Measurements from ENCODE around the gene ZNF71. TPM values are rescaled to one million over a fixed set of nuclear protein-coding genes. Genes with fewer than 3 reads are reported as not detected.
"Not testable (repeated sequence)": the region's sequence is repeated elsewhere in the genome, so short reads cannot be mapped to it uniquely, and the experiment has no call there.

ZNF71 gene
- total RNA-seq, 1 experiment from 2014 or later = 22.4 TPM

DNA sequence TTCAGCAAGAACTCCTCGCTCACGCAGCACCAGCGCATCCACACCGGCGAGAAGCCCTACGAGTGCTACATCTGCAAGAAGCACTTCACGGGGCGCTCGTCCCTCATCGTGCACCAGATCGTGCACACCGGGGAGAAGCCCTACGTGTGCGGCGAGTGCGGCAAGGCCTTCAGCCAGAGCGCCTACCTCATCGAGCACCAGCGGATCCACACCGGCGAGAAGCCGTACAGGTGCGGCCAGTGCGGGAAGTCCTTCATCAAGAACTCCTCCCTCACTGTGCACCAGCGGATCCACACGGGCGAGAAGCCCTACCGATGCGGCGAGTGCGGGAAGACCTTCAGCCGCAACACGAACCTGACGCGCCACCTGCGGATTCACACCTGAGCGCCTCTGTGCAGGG, 27.3 kb downstream of the ZNF71 start:
- no peak for DNase-seq (ENCODE audit: low spot score)

DNA sequence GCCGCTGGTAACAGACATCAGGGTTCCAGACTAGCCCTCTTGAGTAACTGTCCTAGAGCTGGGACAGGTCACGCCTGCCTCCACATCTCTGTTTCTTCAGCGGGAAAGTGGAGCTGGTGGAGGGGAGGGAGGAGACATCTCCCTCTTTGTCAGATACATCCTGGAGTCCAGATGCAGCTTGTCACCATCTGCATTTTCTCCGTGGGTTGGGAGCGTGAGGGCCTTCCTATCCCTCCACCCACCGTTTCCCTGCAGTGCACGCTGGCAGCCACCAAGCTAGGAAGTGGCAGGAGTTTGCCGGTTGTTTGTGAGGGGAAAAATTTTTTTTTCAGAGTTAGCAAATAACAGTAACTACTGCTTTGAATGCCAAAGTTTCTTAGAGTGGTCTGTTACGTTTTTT, 27.9 kb downstream of the ZNF71 start:
- DNase-seq (ENCODE audit: low spot score) = no peak

DNA sequence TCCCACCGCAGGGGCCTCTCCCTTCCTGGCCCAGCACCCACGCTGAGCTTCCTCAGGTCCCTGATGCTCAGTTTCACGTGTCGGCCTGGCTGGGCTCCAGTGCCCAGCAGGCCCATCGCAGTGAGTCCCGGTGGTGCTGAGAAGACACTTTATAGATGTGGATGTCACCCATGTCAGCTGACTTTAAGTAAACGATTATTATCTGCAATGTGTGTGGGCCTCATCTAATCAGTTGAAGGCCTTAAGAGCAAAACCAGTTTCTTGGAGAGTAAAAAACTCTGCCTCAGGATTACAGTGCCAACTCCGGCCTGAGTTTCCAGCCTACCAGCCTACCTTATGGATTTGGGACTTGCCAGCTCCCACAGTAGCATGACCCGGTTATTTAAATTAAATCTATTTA, 30.6 kb downstream of the ZNF71 start:
- no peak for DNase-seq (ENCODE audit: low spot score)

DNA sequence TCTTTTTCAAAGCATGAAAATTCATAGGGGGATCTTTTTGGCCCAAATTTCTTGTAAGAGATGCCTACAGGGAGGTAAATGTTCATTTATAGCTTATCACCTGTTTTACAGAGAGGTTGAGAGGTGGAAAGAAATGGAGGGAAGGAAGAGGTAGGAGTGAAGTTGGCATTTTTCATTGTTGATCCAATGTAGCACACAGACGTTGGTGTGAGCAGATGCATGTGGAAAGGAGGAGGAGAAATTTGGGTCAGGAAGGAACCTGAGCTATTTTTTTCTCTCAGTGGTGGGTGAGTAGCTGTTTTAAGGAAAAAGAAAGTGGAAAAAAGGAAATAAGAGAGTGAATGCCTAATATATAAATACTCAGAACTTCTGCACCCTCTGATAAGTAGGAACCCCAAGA, 37.9 kb downstream of the ZNF71 start:
- DNase-seq (ENCODE audit: low spot score) = no peak

DNA sequence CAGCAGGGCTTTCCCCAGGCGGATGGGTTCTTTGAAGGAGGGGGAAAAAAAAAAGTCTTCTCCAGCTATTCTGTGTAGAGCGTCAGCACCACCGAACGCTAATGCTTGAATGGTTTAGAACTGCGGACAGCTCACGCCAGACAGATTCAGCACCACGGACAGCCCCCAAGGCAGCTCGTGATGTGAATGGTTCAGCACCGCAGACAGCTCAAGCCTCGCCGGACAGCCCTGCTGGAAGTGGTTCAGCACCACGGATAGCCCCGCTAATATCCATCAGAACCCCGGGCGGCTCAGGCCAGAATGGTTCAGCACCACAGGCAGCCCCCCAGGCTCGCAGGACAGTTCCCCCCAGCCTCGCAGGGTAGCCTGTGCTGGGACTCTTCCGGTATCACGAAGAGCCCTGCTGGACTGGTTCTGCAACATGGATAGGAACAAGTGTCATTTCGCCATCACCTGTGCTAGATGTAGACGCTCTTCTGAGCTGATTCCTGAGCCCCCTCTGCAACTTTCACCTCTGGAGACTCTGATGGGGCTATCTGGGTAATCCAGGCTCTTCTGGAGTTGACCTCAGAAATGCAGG, 43.0 kb downstream of the ZNF71 start:
- peak; percentile 62 for DNase-seq (ENCODE audit: low spot score)

DNA sequence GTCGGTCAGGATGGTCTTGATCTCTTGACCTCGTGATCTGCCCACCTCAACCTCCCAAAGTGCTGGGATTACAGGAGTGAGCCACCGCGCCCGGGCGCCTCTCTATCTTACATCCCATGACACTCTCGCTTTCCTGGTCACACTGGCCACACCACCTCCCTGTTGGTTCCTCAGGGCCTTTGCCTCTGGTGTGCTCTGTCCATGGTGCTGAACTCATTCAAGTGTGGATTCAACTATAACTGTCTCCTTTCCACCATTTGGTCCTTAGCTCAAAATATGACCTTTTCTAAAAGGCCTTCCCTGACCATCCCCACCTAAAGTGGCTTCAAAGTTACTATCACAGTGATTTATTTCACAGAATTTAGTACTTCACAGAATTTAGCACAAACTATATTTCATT, 44.1 kb downstream of the ZNF71 start:
- peak; percentile 30 for DNase-seq (ENCODE audit: low spot score)

- no peak for DNase-seq (ENCODE audit: low spot score)
These were observed 47.8 kb downstream of the ZNF71 start, which contains the start of gene SMIM17 for GRCh38 chr19:56642711-56643459. Gene SMIM17, plus strand, starts transcription at chr19:56643159. Its CDS starts 2,509 bp downstream, at chr19:56645668.

GRCh38 chr19:56643460-56643955, 48.4 kb downstream of the ZNF71 start:
- DNase-seq (ENCODE audit: low spot score) = no peak

GRCh38 chr19:56654151-56654550, 59.0 kb downstream of the ZNF71 start:
- DNase-seq (ENCODE audit: low spot score) = no peak

DNA sequence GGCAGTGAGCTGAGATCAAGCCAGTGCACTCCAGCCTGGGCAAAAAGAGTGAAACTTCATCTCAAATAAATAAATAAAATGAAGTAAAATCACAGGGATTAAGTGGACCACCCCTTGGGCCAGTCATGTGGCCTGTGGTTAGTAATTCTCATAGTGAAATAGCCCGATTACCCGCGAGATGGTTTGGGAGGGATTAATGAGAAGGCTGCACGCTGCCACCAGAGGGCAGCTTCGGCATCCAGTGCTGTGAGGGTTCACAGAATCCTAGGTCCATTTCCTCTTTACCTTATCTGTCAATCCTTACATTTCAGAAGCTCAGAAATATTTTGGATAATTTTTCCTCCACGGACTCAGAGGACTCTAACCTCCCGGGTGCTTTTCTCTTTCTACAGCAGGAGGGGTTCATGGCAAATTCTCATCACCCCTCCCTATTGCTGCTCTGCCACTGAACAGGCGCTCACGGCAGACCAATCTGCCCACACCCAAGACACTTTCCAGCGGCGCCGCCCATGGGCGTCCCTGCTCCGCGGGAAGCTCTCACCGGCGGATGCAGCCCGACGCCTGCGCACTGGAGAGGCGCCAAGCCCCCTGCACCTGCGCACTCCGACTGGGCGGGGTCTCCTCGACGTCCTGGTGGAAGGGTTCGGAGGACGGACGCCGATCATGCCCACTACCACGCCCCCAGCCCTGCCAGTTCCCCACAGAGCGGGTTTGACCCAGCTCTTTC, 65.4 kb downstream of the ZNF71 start:
- no peak for DNase-seq (ENCODE audit: low spot score)

GRCh38 chr19:56661248-56661647, 66.1 kb downstream of the ZNF71 start:
- DNase-seq (ENCODE audit: low spot score) = no peak

DNA sequence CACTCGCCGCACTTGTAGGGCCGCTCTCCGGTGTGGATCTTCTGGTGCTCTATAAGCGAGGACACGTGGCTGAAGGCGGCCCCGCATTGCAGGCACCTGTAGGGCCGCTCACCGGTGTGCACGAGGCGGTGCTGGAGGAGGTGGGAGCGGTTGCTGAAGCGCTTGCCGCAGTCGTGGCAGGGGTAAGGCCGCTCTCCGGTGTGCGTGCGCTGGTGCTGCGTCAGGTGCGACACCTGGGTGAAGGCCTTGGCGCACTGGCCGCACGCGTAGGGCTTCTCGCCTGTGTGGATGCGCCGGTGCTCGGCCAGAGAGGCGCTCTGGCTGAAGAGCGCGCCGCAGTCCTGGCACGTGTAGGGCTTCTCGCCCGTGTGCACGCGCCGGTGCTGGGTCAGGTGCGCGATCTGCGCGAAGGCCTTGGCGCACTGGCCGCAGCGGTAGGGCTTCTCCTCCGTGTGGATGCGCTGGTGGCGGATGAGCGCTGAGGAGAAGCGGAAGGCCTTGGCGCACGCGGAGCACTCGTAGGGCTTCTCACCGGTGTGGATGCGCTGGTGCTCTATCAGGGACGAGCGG, 68.9 kb downstream of the ZNF71 start:
- no peak for DNase-seq (ENCODE audit: low spot score)

- no peak for DNase-seq (ENCODE audit: low spot score)
These were observed 69.4 kb downstream of the ZNF71 start for GRCh38 chr19:56664511-56664910.

GRCh38 chr19:56667311-56667870, 72.3 kb downstream of the ZNF71 start:
- DNase-seq (ENCODE audit: low spot score) = no peak

- DNase-seq (ENCODE audit: low spot score) = no peak
These were observed 73.6 kb downstream of the ZNF71 start for GRCh38 chr19:56668676-56669075.

DNA sequence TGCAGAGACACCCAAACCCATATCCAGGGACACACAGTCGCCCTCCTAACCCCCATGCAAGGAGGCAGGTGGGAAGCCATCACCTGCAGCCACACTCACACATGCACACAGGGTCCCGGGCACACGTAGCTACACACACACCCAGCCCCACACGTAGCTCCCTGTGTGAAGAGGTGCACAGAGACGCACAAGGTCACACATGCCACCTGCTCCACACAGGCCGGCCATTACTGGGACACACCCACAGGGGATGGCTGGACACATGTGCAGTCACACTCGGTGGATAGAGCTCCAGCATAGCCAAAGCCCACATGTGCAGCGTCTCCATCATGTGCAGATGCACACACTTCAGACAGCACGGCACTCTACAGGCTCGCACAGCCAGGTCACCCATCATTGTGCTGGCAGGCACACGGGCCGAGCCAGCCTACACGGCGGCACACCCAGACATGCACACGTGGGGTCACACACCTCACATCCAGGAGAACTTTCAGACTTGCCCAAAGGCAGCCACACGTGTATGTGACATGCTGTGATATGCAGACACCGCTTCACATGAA, 75.4 kb downstream of the ZNF71 start:
- DNase-seq (ENCODE audit: low spot score) = no peak

DNA sequence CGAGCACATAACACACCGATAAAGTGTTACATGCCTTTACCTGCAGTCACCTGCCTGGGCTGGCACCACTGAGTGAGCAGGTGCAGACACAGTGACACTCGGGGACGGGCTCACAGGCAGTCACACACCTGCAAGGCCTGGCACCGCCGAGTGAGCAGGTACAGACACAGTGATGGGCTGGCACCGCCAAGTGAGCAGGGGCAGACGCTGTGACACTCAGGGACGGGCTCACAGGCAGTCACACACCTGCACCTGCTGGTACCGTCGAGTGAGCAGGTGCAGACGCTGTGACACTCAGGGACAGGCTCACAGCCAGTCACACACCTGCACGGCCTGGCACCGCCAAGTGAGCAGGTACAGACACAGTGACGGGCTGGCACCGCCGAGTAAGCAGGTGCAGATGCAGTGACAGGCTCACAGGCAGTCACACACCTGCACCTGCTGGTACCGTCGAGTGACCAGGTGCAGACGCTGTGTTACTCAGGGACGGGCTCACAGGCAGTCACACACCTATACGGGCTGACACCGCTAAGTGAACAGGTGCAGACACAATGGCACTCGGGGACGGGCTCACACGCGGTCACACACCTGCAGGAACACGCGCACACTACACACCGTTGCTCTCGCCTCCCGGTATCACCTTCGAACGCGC, 76.0 kb downstream of the ZNF71 start:
- DNase-seq (ENCODE audit: low spot score) = no peak

DNA sequence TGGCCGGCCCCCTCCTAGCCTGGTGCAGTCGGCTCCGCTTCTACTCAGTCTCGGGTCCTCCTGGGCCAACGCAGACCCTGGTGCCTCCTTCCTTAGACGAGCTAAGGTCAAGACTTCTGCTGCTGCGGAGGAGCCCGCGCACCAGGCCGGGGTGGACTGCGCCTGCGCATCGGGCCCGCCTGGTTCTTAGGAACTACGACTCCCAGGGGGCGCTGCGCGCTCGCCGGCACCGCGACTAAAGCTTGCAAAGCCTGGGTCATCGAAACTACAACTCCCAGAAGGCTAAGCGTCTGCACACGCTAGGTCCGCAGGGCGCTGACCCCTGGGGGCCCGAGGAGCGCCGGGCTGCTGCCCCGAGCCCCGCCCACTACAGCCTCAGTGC, 76.5 kb downstream of the ZNF71 start, which contains the start of gene ZNF835:
Gene ZNF835, minus strand, starts transcription at position 145 of the 382 bp plus-strand sequence. CDS start 6,559 bp downstream, outside the sequence.
- no peak for DNase-seq (ENCODE audit: low spot score)

GRCh38 chr19:56672610-56673009, 77.5 kb downstream of the ZNF71 start:
- DNase-seq (ENCODE audit: low spot score) = not testable (repeated sequence)

Data from A172 (cell line).